ENCODE measurements around the gene PRODH2.

- TF ChIP-seq CTCF (IDR thresholded peaks at IDR 0.05), result no peak
- no peak for TF ChIP-seq POLR2AphosphoS5 (IDR thresholded peaks at IDR 0.05)
- no peak for TF ChIP-seq POLR2A (IDR thresholded peaks at IDR 0.05)
Observed at GRCh38 chr19:35832054-35832453, 19.4 kb upstream of the PRODH2 start.

Data from prostate gland (tissue), 2 donors.